Sciatic nerve (tissue), 1 donor: ENCODE results near the gene MAS1. TPM values are rescaled to one million over a fixed set of nuclear protein-coding genes. Genes with fewer than 3 reads are reported as not detected.

Experiments used
- total RNA-seq: library from RNA; stranded (reverse); fragmentation: NEBNext Ultra II Directional; extraction: Animal tissue kit (Norgen Biotek cat#: 25700); gene quantifications from one replicate; pipeline ENCODE4 v1.2.1, GENCODE V29; 2021
- donor health status: DM: no; HTN: no; CAD: no.

Gene MAS1
- total RNA-seq, 1 donor from 2014 or later: not detected

Other genes starting within 250 kb of the MAS1 start
- 370 TPM for gene SOD2, start 197.7 kb upstream of the MAS1 start, total RNA-seq
- gene WTAP, start 163.5 kb upstream of the MAS1 start, total RNA-seq: 88.0 TPM
- 55.3 TPM for gene ACAT2, start 128.9 kb upstream of the MAS1 start, total RNA-seq
- 107 TPM for gene TCP1, start 101.4 kb upstream of the MAS1 start, total RNA-seq
- gene MRPL18, start 100.5 kb upstream of the MAS1 start, total RNA-seq: 36.5 TPM
- gene PNLDC1, start 90.7 kb upstream of the MAS1 start, total RNA-seq: not detected
- 71.7 TPM for gene IGF2R, start 78.1 kb downstream of the MAS1 start, total RNA-seq
- 1.1 TPM for gene SLC22A1, start 230.8 kb downstream of the MAS1 start, total RNA-seq